Liver (tissue), 3 donors: ENCODE data around the gene OCSTAMP.

Experiments used
- NR2F2 ChIP-seq: IDR thresholded peaks from 2 replicates; pipeline ENCODE4 v1.6.1; 2016; ENCODE audit warnings: antibody characterized with exemption
- YY1 ChIP-seq: IDR thresholded peaks from 2 replicates; pipeline ENCODE4 v1.6.1; 2016; ENCODE audit warnings: antibody characterized with exemption, mild to moderate bottlenecking
- TF ChIP-seq, protein P1 (sequence below): fragments of 150-350 bp; IDR thresholded peaks from 2 replicates; pipeline ENCODE4 v1.5.1; 2017; ENCODE audit warnings: improper control_type of control experiment, low read depth, low read length; ENCODE audit not compliant: missing input control
- TF ChIP-seq, protein P2 (sequence below): IDR thresholded peaks from 2 replicates; pipeline ENCODE4 v1.6.1; 2016; ENCODE audit warnings: antibody characterized with exemption
- donor health status: healthy.
- donor health status: healthy.

GRCh38 chr20:46587986-46588385 is 37.5 kb upstream of the OCSTAMP start:
- TF ChIP-seq, protein P1, sequence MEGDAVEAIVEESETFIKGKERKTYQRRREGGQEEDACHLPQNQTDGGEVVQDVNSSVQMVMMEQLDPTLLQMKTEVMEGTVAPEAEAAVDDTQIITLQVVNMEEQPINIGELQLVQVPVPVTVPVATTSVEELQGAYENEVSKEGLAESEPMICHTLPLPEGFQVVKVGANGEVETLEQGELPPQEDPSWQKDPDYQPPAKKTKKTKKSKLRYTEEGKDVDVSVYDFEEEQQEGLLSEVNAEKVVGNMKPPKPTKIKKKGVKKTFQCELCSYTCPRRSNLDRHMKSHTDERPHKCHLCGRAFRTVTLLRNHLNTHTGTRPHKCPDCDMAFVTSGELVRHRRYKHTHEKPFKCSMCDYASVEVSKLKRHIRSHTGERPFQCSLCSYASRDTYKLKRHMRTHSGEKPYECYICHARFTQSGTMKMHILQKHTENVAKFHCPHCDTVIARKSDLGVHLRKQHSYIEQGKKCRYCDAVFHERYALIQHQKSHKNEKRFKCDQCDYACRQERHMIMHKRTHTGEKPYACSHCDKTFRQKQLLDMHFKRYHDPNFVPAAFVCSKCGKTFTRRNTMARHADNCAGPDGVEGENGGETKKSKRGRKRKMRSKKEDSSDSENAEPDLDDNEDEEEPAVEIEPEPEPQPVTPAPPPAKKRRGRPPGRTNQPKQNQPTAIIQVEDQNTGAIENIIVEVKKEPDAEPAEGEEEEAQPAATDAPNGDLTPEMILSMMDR: no peak
- TF ChIP-seq YY1 (no peak), NR2F2 (no peak)
- TF ChIP-seq, protein P2, sequence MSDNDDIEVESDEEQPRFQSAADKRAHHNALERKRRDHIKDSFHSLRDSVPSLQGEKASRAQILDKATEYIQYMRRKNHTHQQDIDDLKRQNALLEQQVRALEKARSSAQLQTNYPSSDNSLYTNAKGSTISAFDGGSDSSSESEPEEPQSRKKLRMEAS: no peak
